MM.1S (cell line): ENCODE measurements around the gene VWA7.

Experiments used
- EZH2 ChIP-seq: fragments of 300-600 bp; sonication (generic); optimal IDR thresholded peaks from 2 replicates; pipeline ENCODE3; 2017; ENCODE audit warnings: low read depth, mild to moderate bottlenecking, antibody characterized with exemption, low read length, mixed read lengths
- EZH2phosphoT487 ChIP-seq: fragments of 300-600 bp; sonication (generic); IDR thresholded peaks from 2 replicates; pipeline ENCODE4 v1.6.1; 2018; ENCODE audit warnings: antibody characterized with exemption, low read length
- TF ChIP-seq, protein P1 (sequence below): fragments of 300-600 bp; sonication (generic); IDR thresholded peaks from 2 replicates; pipeline ENCODE4 v1.5.1; 2016; ENCODE audit warnings: antibody characterized with exemption, low read length, mixed read lengths

DNA sequence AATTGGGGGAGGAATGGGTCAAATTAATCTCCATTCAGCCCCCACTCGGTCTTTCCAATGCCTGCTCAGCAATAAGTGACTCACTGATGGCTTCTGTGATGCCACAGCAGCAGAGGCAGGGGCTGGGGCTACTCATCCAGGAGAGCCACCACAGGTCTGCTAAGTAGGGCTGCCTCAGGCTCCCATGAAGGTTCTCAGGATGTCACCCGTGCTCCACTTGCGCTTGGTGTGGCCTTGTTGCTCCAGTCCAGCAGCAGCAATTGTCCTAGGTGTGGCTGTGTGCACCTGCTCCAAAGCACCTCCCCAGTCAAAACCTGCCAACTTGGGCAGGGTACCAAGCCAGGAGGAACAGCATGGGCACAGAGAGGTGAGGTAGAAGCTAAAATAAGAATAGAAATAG is 55.0 kb downstream of the VWA7 start:
- TF ChIP-seq, protein P1, sequence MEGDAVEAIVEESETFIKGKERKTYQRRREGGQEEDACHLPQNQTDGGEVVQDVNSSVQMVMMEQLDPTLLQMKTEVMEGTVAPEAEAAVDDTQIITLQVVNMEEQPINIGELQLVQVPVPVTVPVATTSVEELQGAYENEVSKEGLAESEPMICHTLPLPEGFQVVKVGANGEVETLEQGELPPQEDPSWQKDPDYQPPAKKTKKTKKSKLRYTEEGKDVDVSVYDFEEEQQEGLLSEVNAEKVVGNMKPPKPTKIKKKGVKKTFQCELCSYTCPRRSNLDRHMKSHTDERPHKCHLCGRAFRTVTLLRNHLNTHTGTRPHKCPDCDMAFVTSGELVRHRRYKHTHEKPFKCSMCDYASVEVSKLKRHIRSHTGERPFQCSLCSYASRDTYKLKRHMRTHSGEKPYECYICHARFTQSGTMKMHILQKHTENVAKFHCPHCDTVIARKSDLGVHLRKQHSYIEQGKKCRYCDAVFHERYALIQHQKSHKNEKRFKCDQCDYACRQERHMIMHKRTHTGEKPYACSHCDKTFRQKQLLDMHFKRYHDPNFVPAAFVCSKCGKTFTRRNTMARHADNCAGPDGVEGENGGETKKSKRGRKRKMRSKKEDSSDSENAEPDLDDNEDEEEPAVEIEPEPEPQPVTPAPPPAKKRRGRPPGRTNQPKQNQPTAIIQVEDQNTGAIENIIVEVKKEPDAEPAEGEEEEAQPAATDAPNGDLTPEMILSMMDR = no peak
- TF ChIP-seq EZH2 (no peak), EZH2phosphoT487 (no peak)
